ENCODE data around the gene LRRFIP1.

- no peak for TF ChIP-seq CTCF (IDR thresholded peaks at IDR 0.05; ENCODE audit: extremely low read depth in 1 of 2, insufficient read depth in 1 of 2, low read depth in 1 of 2, low read length in 2 of 2)
- TF ChIP-seq POLR2AphosphoS5 (IDR thresholded peaks at IDR 0.05; ENCODE audit: insufficient read depth, low read depth, low read length) = no peak
- TF ChIP-seq POLR2A (IDR thresholded peaks at IDR 0.05; ENCODE audit: low read depth, low read length) = no peak
- TF ChIP-seq MAX (IDR thresholded peaks at IDR 0.05; ENCODE audit: insufficient read depth, insufficient read length) = no peak
- no peak for TF ChIP-seq MYC (IDR thresholded peaks at IDR 0.05; ENCODE audit: low read depth, low read length)
Observed at GRCh38 chr2:237631801-237632585, 4.6 kb downstream of the LRRFIP1 start.

Measured in endothelial cell of umbilical vein (primary cell).